ENCODE data around the gene TIAM2.
"Not testable (repeated sequence)": the region's sequence is repeated elsewhere in the genome, so short reads cannot be mapped to it uniquely, and the experiment has no call there.

Gene TIAM2

GRCh38 chr6:155253337-155253736 lies 258.2 kb downstream of the TIAM2 start:
- DNase-seq (ENCODE audit: low read depth in 1 of 2, low spot score in 1 of 2), result no peak

DNA sequence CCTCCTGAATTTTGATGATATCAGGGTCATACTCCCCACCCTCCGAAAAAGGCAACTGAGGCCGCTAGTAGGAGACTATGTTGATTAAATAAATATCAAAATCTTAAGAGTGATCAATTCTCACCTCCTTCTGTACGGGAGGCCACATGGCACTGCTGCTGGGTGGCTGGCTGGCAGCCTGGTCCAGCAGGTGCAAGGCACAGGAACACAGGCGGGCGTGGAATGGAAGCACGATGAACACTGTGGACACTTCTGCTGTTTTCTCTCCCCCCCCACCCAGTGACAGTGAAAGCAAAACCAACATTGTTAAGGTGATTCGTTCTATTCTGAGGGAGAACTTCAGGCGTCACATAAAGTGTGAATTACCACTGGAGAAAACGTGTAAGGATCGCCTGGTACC lies 259.0 kb downstream of the TIAM2 start:
- DNase-seq (ENCODE audit: low read depth in 1 of 2, low spot score in 1 of 2), result no peak

DNA sequence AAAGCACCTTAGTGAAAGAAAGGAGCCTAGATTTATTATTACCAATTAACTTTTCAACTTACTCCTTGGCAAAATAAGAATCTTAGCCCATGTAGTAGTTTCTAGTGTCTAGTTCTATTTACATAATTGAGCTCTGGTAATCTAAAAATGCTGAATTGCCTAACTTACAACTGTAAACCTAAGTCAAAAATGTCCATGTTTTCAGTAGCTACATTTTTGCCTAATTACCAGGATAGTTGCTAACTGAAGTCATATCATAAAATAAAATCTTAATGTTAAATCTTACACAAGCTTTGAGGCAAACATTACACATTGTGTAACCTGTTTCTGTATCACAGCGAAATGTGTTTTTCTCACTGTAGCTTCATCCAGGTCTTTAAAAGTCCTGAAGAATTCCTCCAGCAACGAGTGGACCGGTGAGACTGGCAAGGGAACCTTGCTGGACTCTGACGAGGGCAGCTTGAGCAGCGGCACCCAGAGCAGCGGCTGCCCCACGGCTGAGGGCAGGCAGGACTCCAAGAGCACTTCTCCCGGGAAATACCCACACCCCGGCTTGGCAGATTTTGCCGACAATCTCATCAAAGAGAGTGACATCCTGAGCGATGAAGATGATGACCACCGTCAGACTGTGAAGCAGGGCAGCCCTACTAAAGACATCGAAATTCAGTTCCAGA lies 261.1 kb downstream of the TIAM2 start:
- DNase-seq (ENCODE audit: low read depth in 1 of 2, low spot score in 1 of 2), result no peak

- DNase-seq (ENCODE audit: low read depth in 1 of 2, low spot score in 1 of 2), result no peak
Measured at GRCh38 chr6:155257796-155258195, 262.7 kb downstream of the TIAM2 start.

DNA sequence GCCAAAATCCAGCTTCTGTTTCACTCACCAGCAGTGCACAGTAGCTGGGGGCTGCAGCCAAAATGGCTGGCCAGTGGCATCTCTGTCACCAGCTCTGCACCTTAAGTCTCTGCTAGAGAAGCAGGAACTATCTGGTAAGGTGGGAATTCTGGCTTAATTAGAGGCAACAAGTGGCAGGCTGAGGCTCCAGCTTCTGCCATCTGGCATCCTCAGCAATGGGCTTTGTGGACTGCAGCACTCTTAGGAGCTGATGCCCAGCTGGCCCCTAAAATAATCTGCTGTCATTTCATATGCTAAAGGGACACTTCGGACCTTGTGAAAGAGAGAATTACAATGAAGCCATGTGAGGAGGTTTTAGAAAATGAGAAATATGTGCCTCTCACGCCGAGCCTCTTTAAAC lies 264.1 kb downstream of the TIAM2 start:
- no peak for DNase-seq (ENCODE audit: low read depth in 1 of 2, low spot score in 1 of 2)

DNA sequence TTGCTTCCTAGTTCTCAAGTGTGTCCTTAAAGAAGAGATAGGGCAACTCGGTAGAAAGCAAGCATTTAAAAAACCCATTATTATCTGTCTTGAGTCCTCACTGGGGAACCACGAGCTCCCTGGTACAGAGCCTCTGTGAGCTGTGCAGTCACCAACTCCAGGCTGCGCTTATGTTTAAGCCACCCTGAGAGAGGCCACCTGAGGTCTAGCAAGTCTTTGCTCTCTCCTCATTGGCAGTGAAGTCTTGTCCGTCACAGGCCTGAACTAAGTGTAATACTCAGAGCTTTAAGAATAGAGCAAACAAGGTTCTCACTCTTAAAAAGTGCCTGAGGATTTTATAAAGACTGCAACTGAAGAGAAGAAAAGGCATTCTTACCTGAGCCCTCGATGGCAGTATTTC lies 264.8 kb downstream of the TIAM2 start:
- DNase-seq (ENCODE audit: low read depth in 1 of 2, low spot score in 1 of 2), result no peak

DNA sequence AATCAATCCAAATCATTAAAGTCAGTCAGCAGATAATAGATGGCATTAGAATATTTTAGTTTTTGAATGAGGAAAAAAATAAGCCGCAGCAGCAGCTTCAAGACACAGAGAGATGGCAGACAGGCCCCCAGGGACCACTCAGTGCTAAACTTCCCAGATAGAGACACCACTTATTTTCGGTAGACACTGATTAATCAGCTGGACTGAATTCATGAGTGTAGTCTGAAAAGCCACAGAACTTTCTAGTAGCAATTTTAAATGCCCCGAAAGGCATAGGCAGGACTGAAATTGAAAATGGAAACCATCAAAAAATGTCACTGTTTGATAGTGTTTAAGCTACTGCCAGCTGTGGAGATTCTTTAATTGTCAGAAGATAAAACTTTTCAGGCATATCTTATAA lies 265.6 kb downstream of the TIAM2 start:
- no peak for DNase-seq (ENCODE audit: low read depth in 1 of 2, low spot score in 1 of 2)

DNA sequence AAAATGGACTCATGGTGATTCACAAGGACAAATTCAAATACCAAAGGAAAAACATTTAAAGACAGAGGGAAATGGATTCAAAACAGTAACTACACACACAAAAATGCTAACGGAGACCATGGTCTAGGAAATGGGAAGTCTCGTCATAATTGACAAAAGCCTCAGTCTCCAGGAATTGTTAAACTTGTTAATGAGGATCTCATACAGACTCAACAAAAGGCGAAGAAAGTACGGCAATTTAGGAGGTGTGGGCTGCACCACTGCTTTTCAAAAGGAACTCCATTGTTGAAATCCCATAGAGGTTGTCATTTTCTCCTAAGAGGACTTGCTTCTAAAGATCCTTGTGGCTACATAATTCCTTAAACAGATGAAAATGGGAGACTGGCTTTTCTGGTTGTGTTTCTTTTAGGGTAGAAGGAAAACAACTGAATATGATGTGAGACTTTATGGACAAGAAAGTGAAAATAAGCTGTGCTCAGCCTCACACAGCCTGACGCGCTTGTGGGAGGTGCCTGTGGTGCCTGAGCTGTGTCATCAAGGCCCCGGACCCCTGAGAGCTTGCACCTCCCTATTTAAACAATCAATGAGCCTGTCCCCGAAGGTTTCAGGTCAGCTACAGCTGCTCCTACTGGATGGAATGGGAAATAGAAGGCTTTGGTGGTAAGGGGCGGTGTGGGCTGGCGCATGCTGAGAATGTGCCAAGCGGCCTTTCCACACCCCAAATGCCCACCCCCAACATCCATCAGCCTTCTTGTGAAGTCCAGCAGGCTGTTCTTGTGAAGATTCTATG lies 266.2 kb downstream of the TIAM2 start:
- no peak for DNase-seq (ENCODE audit: low read depth in 1 of 2, low spot score in 1 of 2)

- DNase-seq (ENCODE audit: low read depth in 1 of 2, low spot score in 1 of 2), result no peak
Measured at GRCh38 chr6:155262655-155263054, 267.5 kb downstream of the TIAM2 start.

DNA sequence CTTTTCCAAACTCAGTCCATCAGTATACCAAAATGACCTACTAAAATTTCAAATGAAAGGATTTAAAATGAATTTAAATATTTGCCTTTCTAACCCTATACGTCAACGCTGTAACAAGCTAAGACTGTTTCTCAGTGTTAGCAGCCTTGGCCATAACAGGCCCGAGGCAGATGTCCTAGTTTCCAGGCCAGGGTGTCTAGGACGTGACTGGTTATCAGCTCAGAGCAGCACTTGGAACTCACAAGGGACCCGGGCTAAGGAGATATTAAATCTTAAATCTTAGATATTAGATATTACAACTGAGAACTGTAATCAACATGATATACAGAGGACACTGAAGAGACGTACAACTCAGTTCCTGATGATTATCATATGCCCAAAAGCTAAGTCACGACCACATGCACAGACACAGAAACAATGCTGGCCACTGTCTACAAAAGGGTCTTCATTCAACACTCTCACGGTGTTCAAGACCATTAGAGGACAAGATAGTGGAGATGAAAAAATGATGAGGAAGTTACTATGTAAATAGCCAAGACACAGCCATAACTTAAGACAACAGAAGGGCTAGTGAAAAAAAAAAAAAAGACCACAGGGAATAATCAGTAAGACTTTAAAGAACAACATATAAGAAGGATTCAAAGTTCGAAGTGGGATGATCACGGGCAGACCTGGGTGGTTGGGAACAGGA lies 268.4 kb downstream of the TIAM2 start, which contains the start of gene CLDN20:
TSS of gene CLDN20 (plus strand) at position 641 of the 691 bp plus-strand sequence. CDS start 11,707 bp downstream, outside the sequence.
- no peak for DNase-seq (ENCODE audit: low read depth in 1 of 2, low spot score in 1 of 2)

- DNase-seq (ENCODE audit: low read depth in 1 of 2, low spot score in 1 of 2), result no peak
Measured at GRCh38 chr6:155264693-155265320, 269.7 kb downstream of the TIAM2 start.

DNA sequence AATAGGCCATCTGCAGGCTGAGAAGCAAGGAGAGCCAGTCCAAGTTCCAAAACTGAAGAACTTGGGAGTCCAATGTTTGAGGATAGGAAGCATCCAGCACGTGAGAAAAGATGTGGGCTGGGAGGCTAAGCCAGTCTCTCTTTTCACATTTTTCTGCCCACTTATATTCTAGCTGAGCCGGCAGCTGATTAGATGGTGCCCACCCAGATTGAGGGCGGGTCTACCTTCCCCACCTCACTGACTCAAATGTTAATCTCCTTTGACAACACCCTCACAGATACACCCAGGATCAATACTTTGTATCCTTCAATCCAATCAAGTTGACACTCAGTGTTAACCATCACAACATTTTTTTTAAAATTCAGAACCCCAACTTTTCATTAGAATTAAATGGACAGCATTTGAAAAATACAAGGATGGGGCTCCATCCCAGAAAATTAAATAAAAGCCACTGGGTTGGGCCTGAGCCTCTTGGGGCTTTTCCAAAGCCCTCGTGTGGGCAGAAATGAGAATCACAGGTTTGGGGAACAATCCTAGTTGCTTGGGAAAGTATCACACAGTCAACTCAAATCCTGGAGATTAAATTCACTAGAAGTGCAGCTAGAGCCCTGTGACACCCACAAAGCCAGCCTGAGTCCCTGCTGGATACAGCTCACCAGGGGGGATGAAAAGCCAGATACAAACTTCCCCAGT lies 270.9 kb downstream of the TIAM2 start:
- no peak for DNase-seq (ENCODE audit: low read depth in 1 of 2, low spot score in 1 of 2)

GRCh38 chr6:155267411-155267810 lies 272.3 kb downstream of the TIAM2 start:
- no peak for DNase-seq (ENCODE audit: low read depth in 1 of 2, low spot score in 1 of 2)

DNA sequence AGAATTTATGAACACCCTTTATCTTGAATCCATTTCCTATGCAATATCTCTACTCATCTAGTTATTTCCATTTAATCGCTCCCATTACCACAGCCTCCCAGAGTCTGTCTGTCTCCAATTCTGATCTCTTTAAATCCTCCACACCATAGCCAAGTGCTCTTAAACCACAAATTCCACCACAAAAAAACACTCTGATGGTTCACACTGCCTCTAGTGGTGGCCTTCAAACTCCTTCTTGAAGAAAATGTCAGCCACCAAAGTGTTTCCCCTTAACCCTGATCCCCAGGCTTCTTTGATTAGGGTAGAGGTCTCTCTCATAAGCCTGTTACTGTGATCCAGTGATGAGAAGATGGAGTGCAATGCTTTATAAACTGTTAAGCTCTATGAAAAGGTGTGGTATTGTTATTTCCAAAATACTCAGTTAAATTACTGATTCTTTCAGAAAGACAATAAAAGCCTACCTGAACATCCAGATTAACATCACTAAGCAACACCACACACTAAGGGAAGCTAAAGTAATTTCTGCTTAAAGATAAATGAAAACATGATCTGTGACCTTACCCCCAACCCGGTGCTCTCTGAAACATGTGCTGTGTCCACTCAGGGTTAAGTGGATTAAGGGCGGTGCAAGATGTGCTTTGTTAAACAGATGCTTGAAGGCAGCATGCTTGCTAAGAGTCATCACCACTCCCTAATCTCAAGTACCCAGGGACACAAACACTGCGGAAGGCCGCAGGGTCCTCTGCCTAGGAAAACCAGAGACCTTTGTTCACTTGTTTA lies 273.2 kb downstream of the TIAM2 start:
- not testable (repeated sequence) for DNase-seq (ENCODE audit: low read depth in 1 of 2, low spot score in 1 of 2)

DNA sequence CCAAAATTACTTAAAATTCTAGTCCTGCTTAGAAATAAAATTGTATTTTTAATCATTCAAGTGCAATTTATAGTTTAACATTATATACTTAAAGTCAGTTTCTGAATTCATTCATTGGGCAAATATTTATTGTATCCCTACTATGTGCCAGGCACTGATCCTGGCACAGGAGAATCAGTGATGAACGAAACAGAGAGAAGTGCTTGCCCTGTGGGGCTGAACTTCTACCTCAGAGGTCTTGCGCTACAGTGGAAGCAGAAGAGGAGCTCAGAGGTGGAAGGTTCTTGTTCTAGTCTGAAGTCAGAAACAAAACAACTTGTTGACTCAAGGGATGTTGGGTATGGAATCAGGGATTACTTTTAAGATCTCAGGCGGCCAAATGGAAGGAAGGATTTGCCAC lies 274.6 kb downstream of the TIAM2 start:
- no peak for DNase-seq (ENCODE audit: low read depth in 1 of 2, low spot score in 1 of 2)

DNA sequence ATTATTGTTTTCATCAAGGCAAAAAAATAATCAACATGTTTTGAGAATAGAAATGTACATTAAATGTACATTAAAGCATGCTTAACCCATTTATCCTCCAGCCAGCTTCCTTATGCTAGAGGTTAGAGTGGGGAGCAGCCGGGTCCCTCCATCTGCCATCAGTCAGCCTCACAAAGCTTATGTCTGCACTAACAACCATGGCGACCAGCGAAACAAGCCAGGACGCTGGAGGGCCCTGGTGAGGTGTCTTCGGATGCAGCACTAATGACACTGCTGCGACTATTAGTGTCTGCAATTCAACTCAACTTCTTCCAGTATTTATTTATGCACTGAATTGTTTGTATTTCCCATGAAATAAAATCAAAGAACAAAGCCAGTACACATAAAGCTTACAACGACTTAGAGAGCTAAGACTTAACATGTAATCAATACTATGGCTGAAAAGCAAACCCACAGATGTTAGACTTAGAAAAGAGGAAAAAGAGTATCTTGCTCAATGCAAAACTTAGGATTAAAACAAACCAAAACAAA lies 275.5 kb downstream of the TIAM2 start:
- no peak for DNase-seq (ENCODE audit: low read depth in 1 of 2, low spot score in 1 of 2)

DNA sequence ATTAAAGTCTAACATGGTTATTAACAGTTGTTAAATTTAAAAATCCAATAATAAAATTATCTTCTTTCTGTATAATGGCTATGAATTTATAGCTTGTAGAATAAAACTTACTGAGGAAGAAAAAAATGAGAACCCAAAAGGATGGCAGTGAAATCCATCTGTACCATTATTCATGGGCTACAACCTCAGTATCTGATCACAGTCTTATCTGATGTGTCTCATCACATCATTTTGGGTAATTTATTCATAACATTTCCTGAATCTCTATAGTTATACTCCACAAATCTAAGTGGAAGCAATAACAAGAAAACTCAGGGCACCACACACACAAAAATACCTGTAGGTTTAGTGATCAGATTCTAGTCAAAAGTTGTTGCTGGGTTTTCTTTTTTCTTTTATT lies 276.0 kb downstream of the TIAM2 start:
- DNase-seq (ENCODE audit: low read depth in 1 of 2, low spot score in 1 of 2), result no peak

DNA sequence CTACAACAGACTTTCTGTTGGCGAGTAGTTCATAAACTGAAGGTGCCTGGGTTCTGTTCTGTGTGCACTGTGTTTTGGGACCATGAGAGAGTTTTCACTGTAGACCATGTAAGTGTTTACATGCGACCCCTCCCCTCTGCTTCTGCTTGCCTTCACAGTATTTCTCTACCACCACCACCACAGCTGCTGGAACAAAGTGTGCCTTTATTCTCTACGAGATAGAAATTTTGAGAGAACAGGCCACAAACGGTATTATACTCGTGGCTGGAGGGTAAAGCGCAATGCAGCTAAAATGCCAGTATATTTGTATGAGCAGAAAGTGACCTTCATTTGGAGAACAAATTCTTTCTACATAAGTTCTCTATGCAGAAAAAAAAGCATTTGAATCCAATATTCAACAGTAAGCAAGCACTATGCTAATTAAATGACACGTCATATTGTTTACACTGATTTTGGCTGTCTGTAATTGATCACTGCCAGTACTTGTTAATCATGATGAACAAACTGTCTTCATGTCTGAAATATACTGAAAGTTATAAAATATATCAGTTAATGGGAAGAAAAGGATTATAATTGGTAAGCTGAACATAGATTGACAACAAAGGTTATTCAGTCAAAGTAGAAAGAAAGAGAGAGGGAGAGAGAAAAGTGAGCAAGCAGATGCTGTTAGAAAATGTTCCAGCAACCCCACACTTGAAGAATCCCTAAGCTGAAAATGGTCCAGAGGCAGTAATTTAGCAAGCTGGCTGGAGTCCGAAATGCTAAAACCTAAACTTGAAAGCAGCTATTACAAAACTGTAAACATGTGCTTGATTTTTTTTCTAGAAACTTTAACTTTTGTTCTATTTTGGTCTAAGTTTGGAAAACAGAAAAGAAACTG lies 277.5 kb downstream of the TIAM2 start:
- DNase-seq (ENCODE audit: low read depth in 1 of 2, low spot score in 1 of 2), result no peak

DNA sequence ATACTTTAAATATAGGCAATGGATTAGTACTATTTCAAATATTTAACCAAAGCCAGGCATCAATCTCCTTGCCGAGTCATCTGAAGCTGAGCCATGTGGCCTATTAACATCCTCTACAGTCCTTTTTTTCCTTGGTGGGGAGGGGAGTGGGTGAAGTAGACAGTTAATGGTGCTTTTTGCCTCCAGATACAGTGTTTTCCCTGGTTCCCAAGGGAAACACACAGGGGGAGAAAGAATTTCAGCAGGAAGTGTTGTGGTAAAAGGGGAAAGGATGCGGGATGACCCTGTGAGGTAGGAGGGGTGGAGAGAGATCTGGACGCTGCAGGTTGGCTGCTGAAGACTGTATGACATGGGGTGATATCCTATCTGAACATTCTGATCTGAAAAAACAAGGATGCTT lies 278.3 kb downstream of the TIAM2 start:
- DNase-seq (ENCODE audit: low read depth in 1 of 2, low spot score in 1 of 2), result no peak

All from activated T-helper 1 cell treated with anti-CD3 and anti-CD28 coated beads, Interleukin-2, amount 50 U/mL, for 16 hours (primary cell).